Type B pancreatic cell (in vitro differentiated cells): ENCODE measurements around the gene SLC7A10. TPM values are rescaled to one million over a fixed set of nuclear protein-coding genes. Genes with fewer than 3 reads are reported as not detected.
"Not testable (repeated sequence)": the region's sequence is repeated elsewhere in the genome, so short reads cannot be mapped to it uniquely, and the experiment has no call there.

ENCODE experiments used
- DNase-seq: peaks from one replicate; pipeline ENCODE4 v3.0.0; 2021; ENCODE audit warnings: mixed read lengths; ENCODE audit not compliant: unreplicated experiment; ENCODE audit errors: extremely low spot score
- H3K27ac Mint-ChIP-seq: 2 replicates; pipeline ENCODE4 v1.8.0; 2021; ENCODE audit warnings: mild to moderate bottlenecking, mixed read lengths
- H3K27me3 Mint-ChIP-seq: 2 replicates; pipeline ENCODE4 v1.8.0; 2021; ENCODE audit warnings: mixed read lengths
- H3K36me3 Mint-ChIP-seq: 2 replicates; pipeline ENCODE4 v1.8.0; 2021; ENCODE audit warnings: mixed read lengths
- H3K4me1 Mint-ChIP-seq: one replicate; pipeline ENCODE4 v1.8.0; 2021; ENCODE audit warnings: mixed read lengths; ENCODE audit not compliant: unreplicated experiment
- H3K4me3 Mint-ChIP-seq: 2 replicates; pipeline ENCODE4 v1.8.0; 2021; ENCODE audit warnings: mild to moderate bottlenecking, mixed read lengths
- H3K9me3 Mint-ChIP-seq: 2 replicates; pipeline ENCODE4 v1.8.0; 2021; ENCODE audit warnings: mixed read lengths
- CTCF ChIP-seq: fragments of 200-600 bp; sonication (generic); conservative IDR thresholded peaks from 2 replicates; pipeline ENCODE4 v1.5.0; 2021; ENCODE audit warnings: antibody characterized with exemption, mild to moderate bottlenecking
- total RNA-seq: library from RNA; stranded (reverse); gene quantifications from 2 replicates; pipeline ENCODE4 v1.2.1, GENCODE V29; 2021; ENCODE audit warnings: low replicate concordance

Gene SLC7A10
- total RNA-seq, 1 donor from 2014 or later, result 0.68 TPM

DNA sequence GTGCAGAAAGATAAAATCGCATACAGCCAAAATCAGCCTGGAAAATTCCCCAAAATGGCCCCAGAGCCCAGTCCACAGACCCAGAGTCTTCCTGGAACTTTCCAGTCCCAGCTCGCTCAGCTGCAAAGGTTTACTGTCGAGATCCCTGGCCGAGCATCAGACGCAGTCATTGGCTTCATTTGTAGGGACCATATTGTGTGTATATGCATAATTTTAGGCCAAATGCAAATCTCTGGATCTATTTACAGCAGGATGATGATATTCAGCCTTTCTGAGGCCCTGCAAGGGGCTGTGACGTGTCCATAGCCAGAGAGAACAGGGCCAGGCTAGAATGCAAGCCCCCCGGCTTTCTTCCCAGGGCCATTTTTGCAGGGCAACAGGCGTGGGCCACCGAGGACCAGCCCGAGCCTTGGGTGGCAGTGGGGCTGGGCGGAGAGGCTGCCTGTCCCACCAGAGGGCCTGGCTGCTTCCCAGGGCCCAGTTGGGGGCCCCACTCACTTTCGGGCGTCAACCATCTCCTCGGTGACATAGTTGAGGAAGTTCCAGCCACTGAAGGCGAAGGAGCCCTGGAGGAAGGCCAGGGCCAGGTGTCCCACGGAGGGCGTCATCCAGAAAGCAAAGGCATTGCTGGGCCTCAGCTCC, 13.7 kb downstream of the SLC7A10 start:
- Mint-ChIP-seq H3K4me3 (no peak overlapping the region), H3K27me3 (no peaks in the 10 kb centered on the region)

DNA sequence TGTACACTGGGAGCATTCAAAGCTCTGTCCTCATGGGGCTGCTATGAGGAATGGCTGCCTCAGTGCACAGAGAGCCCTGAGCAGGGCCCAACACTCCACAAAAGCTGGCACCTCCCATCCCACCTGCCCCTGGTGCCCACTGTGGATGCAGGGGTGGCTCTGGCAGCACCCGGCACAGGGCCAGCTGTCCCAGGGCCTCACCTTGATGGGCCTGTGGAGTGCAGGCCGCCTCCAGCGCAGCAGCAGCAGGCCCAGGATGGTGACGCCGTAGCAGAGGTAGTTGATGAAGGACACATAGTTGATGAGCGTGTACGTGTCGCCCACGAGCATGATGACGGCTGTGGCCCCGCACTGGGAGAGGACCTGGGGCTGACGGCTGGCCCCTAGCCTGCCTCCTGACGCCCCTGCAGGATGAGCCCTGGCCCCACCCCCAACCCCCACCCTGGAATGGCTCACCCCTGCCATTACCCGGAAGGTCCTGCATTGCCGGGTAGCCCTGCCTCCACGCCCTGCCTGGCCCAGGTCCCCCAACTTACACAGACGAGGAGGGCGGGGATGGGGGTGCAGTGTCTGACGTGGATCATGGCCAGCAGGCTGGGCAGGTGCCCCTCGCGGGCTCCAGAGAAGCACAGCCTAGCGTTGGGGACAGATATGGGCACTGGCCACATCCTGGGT, 15.2 kb downstream of the SLC7A10 start:
- no peak for DNase-seq
- H3K36me3 Mint-ChIP-seq, result no peaks in the 10 kb centered on the region
- no peak for TF ChIP-seq CTCF
- H3K27ac Mint-ChIP-seq, result no peak overlapping the region
- no peaks in the 10 kb centered on the region for H3K27me3 Mint-ChIP-seq
- peaks cover 4% of the 10 kb centered on the region for H3K4me1 Mint-ChIP-seq
- H3K4me3 Mint-ChIP-seq, result no peak overlapping the region
- H3K9me3 Mint-ChIP-seq, result no peaks in the 10 kb centered on the region

More for the DNA sequence above, 13.7 kb downstream of the SLC7A10 start:
- Mint-ChIP-seq H3K9me3 (no peaks in the 10 kb centered on the region), H3K36me3 (no peaks in the 10 kb centered on the region), H3K27ac (no peak overlapping the region), H3K4me1 (peaks cover 4% of the 10 kb centered on the region)
- TF ChIP-seq CTCF, result no peak
- DNase-seq, result no peak

- not testable (repeated sequence) for H3K4me3 Mint-ChIP-seq, H3K36me3 Mint-ChIP-seq, H3K27me3 Mint-ChIP-seq, H3K4me1 Mint-ChIP-seq, DNase-seq, H3K9me3 Mint-ChIP-seq, H3K27ac Mint-ChIP-seq
Measured at GRCh38 chr19:33209850-33210230, 15.8 kb downstream of the SLC7A10 start.

GRCh38 chr19:33208904-33209849, 16.5 kb downstream of the SLC7A10 start:
- Mint-ChIP-seq H3K36me3 (no peaks in the 10 kb centered on the region), H3K27me3 (no peaks in the 10 kb centered on the region), H3K4me1 (no peaks in the 10 kb centered on the region), H3K4me3 (no peak overlapping the region), H3K9me3 (no peaks in the 10 kb centered on the region), H3K27ac (no peak overlapping the region)
- no peak for TF ChIP-seq CTCF
- no peak for DNase-seq

DNA sequence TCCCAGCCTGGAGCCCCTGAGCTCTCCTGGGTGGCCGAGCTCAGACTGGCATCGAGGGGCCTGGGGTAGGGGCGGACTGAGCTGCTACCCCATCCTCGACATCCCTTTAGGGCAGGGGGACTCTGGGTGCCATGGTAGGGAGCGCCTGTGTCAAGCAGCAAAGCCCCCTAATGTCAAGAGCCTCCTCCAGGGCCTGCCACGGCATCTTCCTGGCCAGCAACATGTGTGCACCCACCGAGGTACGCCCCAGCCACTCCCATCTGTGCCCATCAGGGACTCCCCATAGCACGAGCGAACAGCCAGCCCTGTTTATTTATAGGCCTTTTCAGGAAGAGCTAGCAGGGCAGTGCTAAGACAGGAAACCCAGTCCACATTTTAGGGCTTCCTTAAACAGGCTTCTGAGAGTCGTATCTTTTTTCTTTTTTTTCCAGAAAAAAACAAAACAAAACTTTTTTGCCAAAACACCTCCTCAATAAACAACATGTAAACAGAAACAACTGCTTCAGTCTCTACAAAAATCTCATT, 17.2 kb downstream of the SLC7A10 start:
- no peaks in the 10 kb centered on the region for H3K9me3 Mint-ChIP-seq
- no peaks in the 10 kb centered on the region for H3K4me1 Mint-ChIP-seq
- no peak for TF ChIP-seq CTCF
- H3K27me3 Mint-ChIP-seq, result no peaks in the 10 kb centered on the region
- no peak overlapping the region for H3K27ac Mint-ChIP-seq
- no peak for DNase-seq
- no peak overlapping the region for H3K4me3 Mint-ChIP-seq
- no peaks in the 10 kb centered on the region for H3K36me3 Mint-ChIP-seq
